Left colon (tissue), 2 donors: ENCODE data around the gene MED27. TPM values are rescaled to one million over a fixed set of nuclear protein-coding genes. Genes with fewer than 3 reads are reported as not detected.

ENCODE experiments used
- ATAC-seq: fragments of 200-7000 bp; cut with Tn5 transposase; one replicate; pipeline ENCODE4 v1.9.1; 2020; ENCODE audit warnings: mild to moderate bottlenecking, moderate library complexity
- DNase-seq, 2 donors: peaks; one replicate each; pipeline ENCODE4 v3.0.0-alpha.2; 2020
- intact Hi-C, 2 donors: fragments of 100-400 bp; cut with DNase I in 1 of 2; cut with micrococcal nuclease in 1 of 2; formaldehyde crosslinking; loops; one replicate each; pipeline versions ENCODE4 v1.11.2 to v1.14.0; 2022; cut with DNase I, micrococcal nuclease
- total RNA-seq, 2 donors: library from RNA; stranded (reverse); fragmentation: NEBNext Ultra II Directional; extraction: Animal tissue kit (Norgen Biotek cat#: 25700); gene quantifications; one replicate each; pipeline ENCODE4 v1.2.1, GENCODE V29; 2021
- donor health status: DM: no; HTN: no; CAD: no.
- donor health status: DM: yes; HTN: yes; CAD: no.

Gene MED27
- total RNA-seq, 2 donors from 2014 or later, result 12.9 to 13.6 TPM

- no peak for ATAC-seq
- intact Hi-C loops, result no loop called here
- no peak for DNase-seq
These were observed 95.1 kb downstream of the MED27 start for GRCh38 chr9:131984564-131984963.

- DNase-seq, result no peak
- ATAC-seq, result no peak
- intact Hi-C loops, result no loop called here
These were observed 96.9 kb downstream of the MED27 start for GRCh38 chr9:131982671-131983239.

- DNase-seq, result no peak
- intact Hi-C loops, result no loop called here
- no peak for ATAC-seq
These were observed 97.6 kb downstream of the MED27 start for GRCh38 chr9:131982102-131982501.

- ATAC-seq (no peak), DNase-seq (no peak)
- intact Hi-C loops, result no loop called here
These were observed 98.4 kb downstream of the MED27 start for GRCh38 chr9:131981116-131981776.

GRCh38 chr9:131980267-131981016, 99.2 kb downstream of the MED27 start:
- no peak for DNase-seq
- intact Hi-C loops, result no loop called here
- no peak for ATAC-seq

- intact Hi-C loops, result no loop called here
- DNase-seq (no peak), ATAC-seq (no peak)
These were observed 102.4 kb downstream of the MED27 start for GRCh38 chr9:131977109-131977838.

GRCh38 chr9:131976157-131977108, 103.2 kb downstream of the MED27 start:
- intact Hi-C loops, result no loop called here
- ATAC-seq, result no peak
- DNase-seq, result no peak

GRCh38 chr9:131972889-131973288, 106.8 kb downstream of the MED27 start:
- no peak for ATAC-seq
- DNase-seq, result no peak
- intact Hi-C loops, result no loop called here

- DNase-seq, result no peak
- intact Hi-C loops, result no loop called here
- no peak for ATAC-seq
These were observed 108.1 kb downstream of the MED27 start for GRCh38 chr9:131971482-131972074.

- DNase-seq (no peak), ATAC-seq (no peak)
- intact Hi-C loops, result no loop called here
These were observed 110.1 kb downstream of the MED27 start for GRCh38 chr9:131969469-131969989.

- DNase-seq (no peak), ATAC-seq (no peak)
- intact Hi-C loops, result no loop called here
These were observed 111.0 kb downstream of the MED27 start for GRCh38 chr9:131968632-131969031.

GRCh38 chr9:131965841-131966240, 113.8 kb downstream of the MED27 start:
- intact Hi-C loops, result no loop called here
- DNase-seq, result no peak
- no peak for ATAC-seq

- ATAC-seq (no peak), DNase-seq (no peak)
- intact Hi-C loops, result no loop called here
These were observed 114.6 kb downstream of the MED27 start for GRCh38 chr9:131965103-131965502.

- no peak for ATAC-seq
- DNase-seq, result no peak
- intact Hi-C loops, result no loop called here
These were observed 116.3 kb downstream of the MED27 start for GRCh38 chr9:131963072-131964030.

GRCh38 chr9:131961496-131961880, 118.2 kb downstream of the MED27 start:
- no peak for DNase-seq
- ATAC-seq, result no peak
- intact Hi-C loops, result no loop called here

GRCh38 chr9:131960851-131961495, 118.7 kb downstream of the MED27 start:
- intact Hi-C loops, result no loop called here
- ATAC-seq (no peak), DNase-seq (no peak)
